Measurements from ENCODE around the gene VILL. TPM values are rescaled to one million over a fixed set of nuclear protein-coding genes. Genes with fewer than 3 reads are reported as not detected.

The VILL gene
- total RNA-seq, 1 donor from 2014 or later = 1.5 TPM

DNA sequence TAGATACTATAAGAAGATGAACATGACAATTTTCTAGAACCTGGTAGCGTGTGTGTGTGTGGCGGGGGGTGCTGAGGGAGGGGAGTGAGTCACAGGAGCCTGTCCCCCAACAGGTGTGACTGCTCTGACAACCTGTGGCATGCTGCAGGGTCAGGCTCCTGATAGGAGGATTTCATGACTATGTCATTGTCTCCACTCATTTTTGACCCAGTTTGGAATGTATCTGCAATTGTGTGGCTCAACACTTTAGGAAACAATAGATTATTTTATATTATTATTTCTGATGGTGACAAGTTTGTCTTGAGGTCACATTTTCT, 9.3 kb upstream of the VILL start:
- Histone ChIP-seq H3K27me3 (ENCODE audit: insufficient read depth, low read length) (no peaks in the 10 kb centered on the region), H3K4me1 (ENCODE audit: insufficient read depth, low read length) (no peaks in the 10 kb centered on the region), H3K36me3 (ENCODE audit: insufficient read depth, low read length) (no peaks in the 10 kb centered on the region), H3K27ac (ENCODE audit: low read depth, low read length) (no peak overlapping the region), H4K20me1 (ENCODE audit: insufficient read depth, low read length) (no peaks in the 10 kb centered on the region), H3K9ac (ENCODE audit: low read length) (no peak overlapping the region), H3K9me3 (ENCODE audit: insufficient read depth, low read depth, low read length) (no peaks in the 10 kb centered on the region), H3K4me3 (ENCODE audit: insufficient read depth, low read depth, low read length) (no peak overlapping the region), H3K79me2 (ENCODE audit: insufficient read depth, low read length) (no peaks in the 10 kb centered on the region), H3K4me2 (ENCODE audit: low read length) (no peak overlapping the region), H2AFZ (ENCODE audit: low read depth, low read length) (no peak overlapping the region)
- H3K9me3 Mint-ChIP-seq (ENCODE audit: unreplicated experiment) = no peaks in the 10 kb centered on the region
- peaks cover 5% of the 10 kb centered on the region for H3K4me1 Mint-ChIP-seq (ENCODE audit: low read depth, unreplicated experiment)
- no peaks in the 10 kb centered on the region for H3K27me3 Mint-ChIP-seq (ENCODE audit: low read depth, unreplicated experiment)
- no peak for FAIRE-seq
- no peak overlapping the region for H3K27ac Mint-ChIP-seq (ENCODE audit: unreplicated experiment)
- no peak for DNase-seq (ENCODE audit: low read depth)
- peaks cover 18% of the 10 kb centered on the region for H3K36me3 Mint-ChIP-seq (ENCODE audit: low read depth, unreplicated experiment)
- TF ChIP-seq, protein P1, sequence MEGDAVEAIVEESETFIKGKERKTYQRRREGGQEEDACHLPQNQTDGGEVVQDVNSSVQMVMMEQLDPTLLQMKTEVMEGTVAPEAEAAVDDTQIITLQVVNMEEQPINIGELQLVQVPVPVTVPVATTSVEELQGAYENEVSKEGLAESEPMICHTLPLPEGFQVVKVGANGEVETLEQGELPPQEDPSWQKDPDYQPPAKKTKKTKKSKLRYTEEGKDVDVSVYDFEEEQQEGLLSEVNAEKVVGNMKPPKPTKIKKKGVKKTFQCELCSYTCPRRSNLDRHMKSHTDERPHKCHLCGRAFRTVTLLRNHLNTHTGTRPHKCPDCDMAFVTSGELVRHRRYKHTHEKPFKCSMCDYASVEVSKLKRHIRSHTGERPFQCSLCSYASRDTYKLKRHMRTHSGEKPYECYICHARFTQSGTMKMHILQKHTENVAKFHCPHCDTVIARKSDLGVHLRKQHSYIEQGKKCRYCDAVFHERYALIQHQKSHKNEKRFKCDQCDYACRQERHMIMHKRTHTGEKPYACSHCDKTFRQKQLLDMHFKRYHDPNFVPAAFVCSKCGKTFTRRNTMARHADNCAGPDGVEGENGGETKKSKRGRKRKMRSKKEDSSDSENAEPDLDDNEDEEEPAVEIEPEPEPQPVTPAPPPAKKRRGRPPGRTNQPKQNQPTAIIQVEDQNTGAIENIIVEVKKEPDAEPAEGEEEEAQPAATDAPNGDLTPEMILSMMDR (IDR thresholded peaks at IDR 0.05; ENCODE audit: insufficient read depth, low read depth, low read length) = no peak
- TF ChIP-seq EZH2 (IDR thresholded peaks at IDR 0.05; ENCODE audit: insufficient read depth, low read length) = no peak
- H3K4me3 Mint-ChIP-seq (ENCODE audit: unreplicated experiment) = no peak overlapping the region

DNA sequence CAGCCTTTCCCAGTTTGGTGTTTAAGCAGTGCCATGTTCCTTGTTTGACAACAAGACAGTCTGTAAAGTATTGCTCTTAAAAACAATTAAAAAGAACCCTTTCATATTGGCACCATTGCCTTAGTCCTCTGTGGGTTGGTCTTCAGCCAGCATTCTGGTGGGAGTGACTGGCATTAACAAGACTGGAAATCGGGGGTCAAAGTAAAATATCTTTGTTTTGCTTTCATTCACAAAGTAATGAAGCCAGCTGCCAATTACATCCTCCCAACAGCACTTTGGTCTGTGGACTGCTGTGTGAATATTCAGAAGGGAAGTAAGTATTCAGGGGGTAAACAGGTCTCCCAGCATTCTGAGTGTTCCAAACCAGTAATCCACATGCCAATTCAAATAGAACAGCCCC, 8.3 kb upstream of the VILL start:
- Mint-ChIP-seq H3K4me1 (ENCODE audit: low read depth, unreplicated experiment) (peaks cover 5% of the 10 kb centered on the region), H3K27ac (ENCODE audit: unreplicated experiment) (no peak overlapping the region)

DNA sequence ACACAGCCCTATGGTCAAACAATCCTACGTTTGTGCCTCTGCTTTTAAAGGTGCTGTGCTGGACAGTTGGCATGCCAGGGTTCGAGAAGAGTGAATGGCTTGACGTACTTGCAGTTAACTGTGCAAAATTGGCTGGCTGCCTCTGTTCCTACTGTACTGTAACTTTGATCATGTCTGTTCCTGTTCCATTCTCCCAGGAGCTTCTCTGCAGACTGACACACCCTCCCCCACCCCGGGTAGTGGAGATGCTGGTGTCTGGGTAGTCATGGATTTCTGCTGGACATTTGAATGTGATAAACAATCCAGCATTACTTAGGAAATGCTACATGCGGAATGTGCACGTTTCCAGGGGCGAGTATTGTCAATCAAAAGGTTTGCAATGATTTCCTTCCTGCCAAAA, 6.5 kb upstream of the VILL start:
- peaks cover 5% of the 10 kb centered on the region for H3K4me1 Mint-ChIP-seq (ENCODE audit: low read depth, unreplicated experiment)
- Histone ChIP-seq H3K4me3 (ENCODE audit: insufficient read depth, low read depth, low read length) (no peak overlapping the region), H3K4me1 (ENCODE audit: insufficient read depth, low read length) (no peaks in the 10 kb centered on the region), H3K27ac (ENCODE audit: low read depth, low read length) (no peak overlapping the region), H3K9me3 (ENCODE audit: insufficient read depth, low read depth, low read length) (no peaks in the 10 kb centered on the region), H4K20me1 (ENCODE audit: insufficient read depth, low read length) (no peaks in the 10 kb centered on the region), H3K9ac (ENCODE audit: low read length) (no peak overlapping the region), H2AFZ (ENCODE audit: low read depth, low read length) (no peak overlapping the region), H3K4me2 (ENCODE audit: low read length) (no peak overlapping the region), H3K27me3 (ENCODE audit: insufficient read depth, low read length) (no peaks in the 10 kb centered on the region), H3K79me2 (ENCODE audit: insufficient read depth, low read length) (no peaks in the 10 kb centered on the region), H3K36me3 (ENCODE audit: insufficient read depth, low read length) (no peaks in the 10 kb centered on the region)
- no peak overlapping the region for H3K27ac Mint-ChIP-seq (ENCODE audit: unreplicated experiment)
- H3K27me3 Mint-ChIP-seq (ENCODE audit: low read depth, unreplicated experiment) = peaks cover under 1% of the 10 kb centered on the region
- DNase-seq (ENCODE audit: low read depth) = no peak
- H3K9me3 Mint-ChIP-seq (ENCODE audit: unreplicated experiment) = no peaks in the 10 kb centered on the region
- peaks cover 18% of the 10 kb centered on the region for H3K36me3 Mint-ChIP-seq (ENCODE audit: low read depth, unreplicated experiment)
- H3K4me3 Mint-ChIP-seq (ENCODE audit: unreplicated experiment) = no peak overlapping the region
- no peak for TF ChIP-seq EZH2 (IDR thresholded peaks at IDR 0.05; ENCODE audit: insufficient read depth, low read length)
- FAIRE-seq = no peak

More for the DNA sequence above, 8.3 kb upstream of the VILL start:
- H3K9me3 ChIP-seq (ENCODE audit: insufficient read depth, low read depth, low read length) = no peaks in the 10 kb centered on the region
- H3K27ac ChIP-seq (ENCODE audit: low read depth, low read length) = no peak overlapping the region
- FAIRE-seq (no peak), DNase-seq (ENCODE audit: low read depth) (no peak)
- H2AFZ ChIP-seq (ENCODE audit: low read depth, low read length) = no peak overlapping the region
- no peak overlapping the region for H3K4me3 Mint-ChIP-seq (ENCODE audit: unreplicated experiment)
- H4K20me1 ChIP-seq (ENCODE audit: insufficient read depth, low read length) = no peaks in the 10 kb centered on the region
- peaks cover 18% of the 10 kb centered on the region for H3K36me3 Mint-ChIP-seq (ENCODE audit: low read depth, unreplicated experiment)
- H3K4me2 ChIP-seq (ENCODE audit: low read length) = no peak overlapping the region
- H3K79me2 ChIP-seq (ENCODE audit: insufficient read depth, low read length) = no peaks in the 10 kb centered on the region
- H3K9me3 Mint-ChIP-seq (ENCODE audit: unreplicated experiment) = no peaks in the 10 kb centered on the region
- TF ChIP-seq EZH2 (IDR thresholded peaks at IDR 0.05; ENCODE audit: insufficient read depth, low read length) = no peak
- TF ChIP-seq, protein P1 (IDR thresholded peaks at IDR 0.05; ENCODE audit: insufficient read depth, low read depth, low read length) = no peak
- H3K27me3 ChIP-seq (ENCODE audit: insufficient read depth, low read length) = no peaks in the 10 kb centered on the region
- no peaks in the 10 kb centered on the region for H3K36me3 ChIP-seq (ENCODE audit: insufficient read depth, low read length)
- H3K27me3 Mint-ChIP-seq (ENCODE audit: low read depth, unreplicated experiment) = no peaks in the 10 kb centered on the region
- no peak overlapping the region for H3K9ac ChIP-seq (ENCODE audit: low read length)
- H3K4me1 ChIP-seq (ENCODE audit: insufficient read depth, low read length) = no peaks in the 10 kb centered on the region
- H3K4me3 ChIP-seq (ENCODE audit: insufficient read depth, low read depth, low read length) = no peak overlapping the region

Data from astrocyte (in vitro differentiated cells and primary cell).